GM18873 (cell line): ENCODE measurements around the gene TMEM63B.
"Not testable (repeated sequence)": the region's sequence is repeated elsewhere in the genome, so short reads cannot be mapped to it uniquely, and the experiment has no call there.

Experiments used
- ATAC-seq: cut with Tn5 transposase; IDR thresholded peaks from one replicate; pipeline ENCODE4 v1.9.1; 2021; ENCODE audit warnings: mild to moderate bottlenecking, moderate library complexity, moderate number of reproducible peaks; ENCODE audit not compliant: unreplicated experiment, low FRiP score

The TMEM63B gene

DNA sequence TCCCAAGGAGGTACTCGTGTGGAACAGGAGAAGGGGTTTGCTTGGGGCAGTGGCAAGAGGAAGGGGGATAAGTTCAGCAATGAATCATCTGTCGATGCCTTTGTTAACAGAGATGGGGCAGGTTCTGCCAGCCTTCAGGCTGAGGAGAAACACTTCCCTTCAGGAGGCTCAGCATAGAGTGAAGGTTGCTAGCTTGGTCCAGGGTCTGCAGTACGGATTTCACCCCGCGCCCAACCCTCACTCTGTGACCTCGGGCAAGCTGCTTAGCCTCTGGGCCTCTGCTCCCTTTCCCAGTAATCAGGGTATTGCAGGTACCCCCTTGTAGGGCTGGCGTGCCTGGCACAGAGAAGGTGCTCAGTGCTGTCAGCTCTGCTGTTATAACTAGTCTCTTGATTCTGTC, 38.8 kb downstream of the TMEM63B start:
- no peak for ATAC-seq

- no peak for ATAC-seq
Observed at GRCh38 chr6:44166591-44167184, 39.3 kb downstream of the TMEM63B start.

- no peak for ATAC-seq
Observed at GRCh38 chr6:44167567-44167966, 40.2 kb downstream of the TMEM63B start.

DNA sequence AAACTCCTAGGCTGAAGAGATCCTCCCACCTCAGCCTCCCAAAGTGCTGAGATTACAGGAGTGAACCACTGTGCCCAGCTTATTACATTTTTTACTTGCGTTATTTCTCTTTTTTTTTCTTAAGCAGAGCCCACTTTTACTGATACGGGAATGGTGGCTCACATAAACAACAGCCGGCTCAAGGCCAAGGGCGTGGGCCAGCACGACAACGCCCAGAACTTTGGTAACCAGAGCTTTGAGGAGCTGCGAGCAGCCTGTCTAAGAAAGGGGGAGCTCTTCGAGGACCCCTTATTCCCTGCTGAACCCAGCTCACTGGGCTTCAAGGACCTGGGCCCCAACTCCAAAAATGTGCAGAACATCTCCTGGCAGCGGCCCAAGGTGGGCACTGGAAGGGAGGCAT, 41.8 kb downstream of the TMEM63B start:
- no peak for ATAC-seq

- ATAC-seq: no peak
Observed at GRCh38 chr6:44169886-44170570, 42.7 kb downstream of the TMEM63B start.

DNA sequence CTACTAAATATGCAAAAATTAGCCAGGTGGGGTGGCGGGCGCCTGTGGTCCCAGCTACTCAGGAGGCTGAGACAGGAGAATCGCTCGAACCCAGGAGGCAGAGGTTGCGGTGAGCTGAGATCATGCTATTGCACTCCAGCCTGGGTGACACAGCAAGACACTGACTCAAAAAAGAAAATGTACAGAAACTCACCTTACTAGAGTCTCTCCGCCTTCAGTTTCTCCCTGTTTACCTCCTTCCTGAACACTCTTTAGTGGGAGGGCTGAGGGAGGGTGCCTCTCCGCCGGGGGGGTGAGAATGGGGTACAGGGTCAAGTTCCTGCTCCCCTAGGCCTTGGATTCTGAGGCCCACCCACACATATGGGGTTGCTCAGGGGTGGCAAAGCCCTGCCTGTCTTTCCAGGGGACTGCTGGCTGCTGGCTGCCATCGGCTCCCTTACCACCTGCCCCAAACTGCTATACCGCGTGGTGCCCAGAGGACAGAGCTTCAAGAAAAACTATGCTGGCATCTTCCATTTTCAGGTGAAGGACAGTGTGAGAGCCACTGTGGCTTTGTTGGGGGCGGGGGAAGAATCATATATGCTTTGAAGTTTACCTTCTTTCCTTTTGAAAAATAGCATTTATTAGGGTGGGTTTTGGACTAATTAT, 44.7 kb downstream of the TMEM63B start:
- no peak for ATAC-seq

DNA sequence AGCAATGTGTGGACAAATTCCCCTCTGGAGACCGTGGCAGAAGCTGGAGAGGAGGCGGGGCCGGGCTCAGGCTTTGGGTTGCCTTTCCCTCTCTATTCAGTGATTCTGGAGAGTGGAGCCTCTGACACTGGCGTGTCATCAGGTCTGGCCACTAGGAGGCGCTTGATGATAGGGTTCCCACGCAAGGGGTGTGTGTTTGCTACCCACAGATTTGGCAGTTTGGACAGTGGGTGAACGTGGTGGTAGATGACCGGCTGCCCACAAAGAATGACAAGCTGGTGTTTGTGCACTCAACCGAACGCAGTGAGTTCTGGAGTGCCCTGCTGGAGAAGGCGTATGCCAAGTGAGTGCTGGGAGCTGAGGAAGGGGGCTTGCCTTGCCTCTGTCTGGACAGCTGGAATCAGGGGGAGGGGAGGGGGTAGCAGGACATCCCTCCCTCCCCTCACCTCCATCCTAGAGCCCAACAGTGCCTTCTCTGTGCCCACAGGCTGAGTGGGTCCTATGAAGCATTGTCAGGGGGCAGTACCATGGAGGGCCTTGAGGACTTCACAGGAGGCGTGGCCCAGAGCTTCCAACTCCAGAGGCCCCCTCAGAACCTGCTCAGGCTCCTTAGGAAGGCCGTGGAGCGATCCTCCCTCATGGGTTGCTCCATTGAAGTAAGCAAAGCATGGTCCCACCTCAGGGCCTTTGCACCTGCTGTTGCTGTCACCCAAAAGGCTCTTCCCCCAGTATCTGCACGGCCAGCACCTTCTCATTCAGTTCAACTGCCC, 45.6 kb downstream of the TMEM63B start:
- peak; percentile 56 for ATAC-seq

- no peak for ATAC-seq
Observed at GRCh38 chr6:44176130-44176761, 48.9 kb downstream of the TMEM63B start.

DNA sequence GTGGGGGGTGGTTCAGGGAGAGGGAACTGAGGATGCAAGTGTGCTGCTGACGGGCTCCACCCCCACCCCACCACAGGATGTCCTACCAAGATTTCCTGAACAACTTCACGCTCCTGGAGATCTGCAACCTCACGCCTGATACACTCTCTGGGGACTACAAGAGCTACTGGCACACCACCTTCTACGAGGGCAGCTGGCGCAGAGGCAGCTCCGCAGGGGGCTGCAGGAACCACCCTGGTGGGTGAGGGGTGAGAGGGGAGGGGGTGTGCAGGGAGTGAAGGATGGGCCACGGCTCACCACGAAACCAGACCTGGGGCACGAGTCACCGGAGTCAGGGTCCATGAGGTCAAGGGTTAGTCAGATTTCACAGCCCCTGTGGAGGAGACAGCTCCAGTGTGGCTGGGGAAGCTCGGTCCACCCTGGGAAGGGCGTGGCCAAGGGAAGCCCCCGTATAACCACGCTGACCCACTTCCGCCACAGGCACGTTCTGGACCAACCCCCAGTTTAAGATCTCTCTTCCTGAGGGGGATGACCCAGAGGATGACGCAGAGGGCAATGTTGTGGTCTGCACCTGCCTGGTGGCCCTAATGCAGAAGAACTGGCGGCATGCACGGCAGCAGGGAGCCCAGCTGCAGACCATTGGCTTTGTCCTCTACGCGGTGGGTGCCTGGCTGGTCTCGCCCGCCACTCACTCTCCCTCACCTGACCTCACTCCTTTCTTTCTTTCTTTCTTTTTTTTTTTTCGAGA, 49.6 kb downstream of the TMEM63B start:
- ATAC-seq: no peak

GRCh38 chr6:44177691-44178423, 50.5 kb downstream of the TMEM63B start:
- no peak for ATAC-seq

DNA sequence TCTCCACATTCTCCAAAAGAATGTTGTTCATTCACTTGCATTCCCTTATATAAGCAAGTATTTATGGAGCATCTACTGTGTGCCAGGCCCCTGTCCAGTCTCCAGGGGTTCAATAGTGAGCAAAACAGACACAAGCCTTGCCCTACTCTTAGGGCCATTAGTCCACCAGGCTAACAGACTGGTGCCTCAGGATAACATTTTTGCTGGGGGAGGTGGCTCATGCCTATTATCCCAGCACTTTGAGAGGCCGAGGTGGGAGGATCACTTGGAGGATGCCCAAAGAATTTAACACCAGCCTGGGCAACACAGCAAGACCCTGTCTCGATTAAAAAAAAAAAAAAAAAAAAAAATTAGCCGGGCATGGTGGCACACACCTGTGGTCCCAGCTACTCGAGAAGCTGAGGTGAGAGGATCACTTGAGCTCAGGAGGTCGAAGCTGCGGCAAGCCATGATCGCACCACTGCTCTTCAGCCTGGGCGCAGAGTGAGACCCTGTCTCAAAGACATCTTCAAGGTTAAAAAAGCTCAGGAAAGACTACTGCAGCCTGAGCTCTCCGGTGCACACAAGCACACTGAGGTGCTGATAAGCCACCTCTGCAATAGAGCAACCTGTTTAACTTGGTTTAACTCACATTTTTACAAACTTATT, 51.2 kb downstream of the TMEM63B start:
- ATAC-seq: no peak

DNA sequence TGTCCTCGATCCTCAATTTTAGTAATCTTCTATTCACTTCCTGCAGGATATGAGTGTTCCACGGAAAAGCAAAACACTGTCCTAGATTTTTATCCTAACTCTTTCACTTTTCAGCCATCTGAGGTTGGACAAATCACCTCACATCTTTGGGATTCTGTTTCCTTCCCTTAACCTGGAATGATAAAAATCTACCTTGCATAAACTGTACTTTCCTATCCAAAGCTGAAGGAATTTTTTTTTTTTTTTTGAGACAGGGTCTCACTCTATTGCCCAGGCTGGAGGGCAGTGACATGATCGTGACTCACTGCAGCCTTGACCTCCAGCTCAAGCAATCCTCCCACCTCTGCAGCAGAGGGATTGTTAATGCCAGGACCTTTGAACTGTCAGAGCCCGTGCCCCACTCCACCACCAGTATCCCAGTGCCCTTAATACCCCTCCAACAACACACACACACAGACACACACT, 51.8 kb downstream of the TMEM63B start:
- no peak for ATAC-seq

- ATAC-seq: no peak
Observed at GRCh38 chr6:44179648-44180047, 52.3 kb downstream of the TMEM63B start.

DNA sequence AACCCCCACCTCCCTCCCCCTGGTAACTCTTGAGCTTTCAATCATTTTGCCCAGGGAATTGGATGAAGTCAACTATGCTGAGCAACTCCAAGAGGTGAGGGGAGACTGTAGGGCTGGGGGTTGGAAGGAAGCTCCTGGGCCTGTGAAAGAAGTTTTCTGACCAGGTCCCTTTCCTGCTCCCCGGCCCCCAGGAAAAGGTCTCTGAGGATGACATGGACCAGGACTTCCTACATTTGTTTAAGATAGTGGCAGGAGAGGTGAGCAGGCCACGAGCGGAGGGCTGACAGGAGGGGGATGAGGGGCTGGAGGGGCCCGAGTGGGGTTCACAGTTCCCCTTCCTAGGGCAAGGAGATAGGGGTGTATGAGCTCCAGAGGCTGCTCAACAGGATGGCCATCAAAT, 53.1 kb downstream of the TMEM63B start:
- no peak for ATAC-seq

DNA sequence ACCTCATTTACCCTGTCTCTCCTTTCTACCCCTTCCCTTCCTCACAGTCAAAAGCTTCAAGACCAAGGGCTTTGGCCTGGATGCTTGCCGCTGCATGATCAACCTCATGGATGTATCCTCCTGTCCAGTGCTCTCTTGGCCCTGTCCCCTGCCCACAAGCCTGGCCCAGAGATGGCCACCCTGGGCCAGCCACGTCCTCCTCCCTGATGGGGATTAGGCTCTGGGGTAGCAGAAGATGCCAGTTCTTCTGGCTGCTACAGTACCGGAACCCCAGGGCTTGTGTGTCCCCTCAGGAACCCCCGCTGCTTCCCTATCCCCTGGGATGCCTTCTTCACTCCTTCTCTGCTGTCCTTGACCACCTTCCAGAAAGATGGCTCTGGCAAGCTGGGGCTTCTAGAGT, 53.5 kb downstream of the TMEM63B start:
- ATAC-seq: no peak

GRCh38 chr6:44181784-44182183, 54.4 kb downstream of the TMEM63B start:
- ATAC-seq: not testable (repeated sequence)

GRCh38 chr6:44182911-44183390, 55.6 kb downstream of the TMEM63B start:
- ATAC-seq: no peak

DNA sequence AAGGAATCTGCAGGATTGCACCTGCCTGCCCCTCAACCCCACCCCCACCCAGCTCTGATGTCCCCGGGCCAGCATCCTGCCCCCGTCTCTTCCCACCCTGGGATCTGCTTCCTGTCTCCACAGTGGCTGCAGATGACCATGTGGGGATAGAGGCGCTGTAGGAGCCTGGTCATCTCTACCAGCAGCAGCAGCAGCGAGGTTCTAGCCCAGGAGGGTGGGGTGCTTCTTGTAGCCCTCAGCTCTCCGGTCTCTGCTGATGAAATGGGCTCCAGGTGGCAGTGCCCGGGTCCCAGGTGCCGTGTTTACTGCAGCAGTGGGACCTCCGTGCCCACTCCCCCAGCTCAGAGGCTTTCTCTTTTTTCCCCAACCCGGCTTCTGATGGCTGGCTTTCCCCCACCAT, 56.4 kb downstream of the TMEM63B start:
- ATAC-seq: no peak

DNA sequence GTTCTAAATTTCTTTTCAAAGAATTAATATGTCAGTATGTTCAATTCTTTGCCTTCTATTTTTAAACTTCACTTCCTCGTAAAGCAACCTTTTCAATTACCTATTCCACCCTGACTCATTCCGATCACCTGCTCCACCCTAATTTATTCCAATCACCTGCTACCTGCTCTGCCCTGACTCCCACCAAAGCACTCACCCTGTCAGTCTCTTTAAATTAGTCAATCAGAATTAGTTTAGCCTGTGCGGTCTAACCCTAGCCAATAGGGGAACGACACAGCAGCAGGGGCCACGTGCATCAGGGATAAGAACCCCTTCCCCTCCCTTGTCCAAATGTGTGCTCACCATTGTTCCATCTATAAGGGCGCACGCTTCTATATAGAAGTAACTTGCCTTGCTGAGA, 58.0 kb downstream of the TMEM63B start:
- not testable (repeated sequence) for ATAC-seq
